Keratinocyte (primary cell): Measurements from ENCODE around the gene GPR107.

Experiments used
- CTCF ChIP-seq, 3 experiments: IDR thresholded peaks in 1 of 3; conservative IDR thresholded peaks in 1 of 3; optimal IDR thresholded peaks in 1 of 3; 2 replicates in 2 of 3; 3 replicates in 1 of 3; pipeline versions ENCODE3 to v1.5.1; 2011; ENCODE audit warnings: low read length in 3 of 3, mild to moderate bottlenecking in 3 of 3, moderate library complexity in 2 of 3, control low read depth in 1 of 3, inconsistent platforms in 1 of 3; ENCODE audit not compliant: insufficient read depth in 2 of 3; ENCODE audit errors: extremely low read depth in 1 of 3
- EZH2 ChIP-seq: IDR thresholded peaks from one replicate; pipeline ENCODE4 v1.6.1; 2012; ENCODE audit warnings: inconsistent platforms, mild to moderate bottlenecking, low read length, moderate library complexity

DNA sequence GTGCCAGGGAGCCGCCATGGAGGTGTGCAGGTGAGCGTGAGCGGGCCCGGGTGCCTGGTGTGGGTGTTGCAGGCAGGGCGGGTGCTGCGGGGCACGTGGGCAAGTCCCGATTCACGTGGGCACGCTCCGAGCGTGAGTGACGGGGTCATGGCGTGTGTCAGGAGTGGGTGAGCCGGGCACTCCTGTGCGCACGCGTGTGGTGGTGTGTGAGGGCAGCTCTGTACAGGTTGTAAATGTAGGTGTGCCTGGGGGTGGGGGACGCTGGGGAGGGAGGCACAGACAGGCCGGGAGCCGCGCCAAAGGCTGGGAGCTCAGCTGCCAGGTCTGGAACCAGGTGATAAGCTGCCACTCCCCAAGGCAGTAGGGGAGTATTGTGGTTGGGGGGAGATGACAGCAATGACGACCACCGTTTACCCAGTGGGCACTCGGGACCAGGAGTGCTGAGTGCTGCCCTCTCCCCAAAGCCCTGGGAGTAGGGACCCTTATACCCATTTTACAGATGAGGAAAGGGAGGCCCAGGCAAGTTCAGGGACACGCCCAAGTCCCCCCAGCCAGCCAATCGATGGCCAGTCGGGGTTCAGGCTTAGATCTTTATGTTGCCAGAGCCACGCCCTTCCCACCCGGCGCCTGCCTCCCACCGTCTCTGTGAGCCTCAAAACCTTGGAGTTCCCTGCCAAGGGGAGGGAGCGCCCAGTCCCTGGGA, 128.1 kb downstream of the GPR107 start:
- TF ChIP-seq CTCF (optimal IDR thresholded peaks at IDR 0.05 in 1 of 3, IDR thresholded peaks at IDR 0.05 in 1 of 3, conservative IDR thresholded peaks at IDR 0.05 in 1 of 3; ENCODE audit: extremely low read depth in 1 of 3, insufficient read depth in 2 of 3, low read length in 3 of 3): no peak
- no peak for TF ChIP-seq EZH2
